GM12878 (cell line): ENCODE results near the gene HLA-F. TPM values are rescaled to one million over a fixed set of nuclear protein-coding genes. Genes with fewer than 3 reads are reported as not detected.

Source experiments
- BHLHE40 ChIP-seq, 2 experiments: fragments of 450-650 bp in 1 of 2; IDR thresholded peaks; 2 replicates each; pipeline ENCODE4 v1.6.1; 2011 to 2017; ENCODE audit warnings: low read depth in 2 of 2, borderline replicate concordance in 1 of 2, improper control_type of control experiment in 1 of 2, low read length in 1 of 2, mild to moderate bottlenecking in 1 of 2
- BMI1 ChIP-seq: fragments of 450-650 bp; IDR thresholded peaks from 2 replicates; pipeline ENCODE4 v1.6.1; 2016; ENCODE audit warnings: mild to moderate bottlenecking, moderate library complexity, borderline replicate concordance
- CHD1 ChIP-seq: IDR thresholded peaks from 2 replicates; pipeline ENCODE4 v1.6.1; 2012; ENCODE audit warnings: low read depth, low read length, improper control_type of control experiment
- CREM ChIP-seq: IDR thresholded peaks from 2 replicates; pipeline ENCODE4 v1.6.1; 2014; ENCODE audit warnings: antibody characterized with exemption, low read depth
- E2F4 ChIP-seq: IDR thresholded peaks from 2 replicates; pipeline ENCODE4 v1.6.1; 2012; ENCODE audit warnings: low read depth, low read length, improper control_type of control experiment
- FOXM1 ChIP-seq: IDR thresholded peaks from 2 replicates; pipeline ENCODE4 v1.6.1; 2012; ENCODE audit warnings: low read depth, mild to moderate bottlenecking, inconsistent platforms, low read length, moderate library complexity
- MEF2B ChIP-seq: fragments of 450-650 bp; IDR thresholded peaks from 2 replicates; pipeline ENCODE4 v1.6.1; 2018; ENCODE audit warnings: mild to moderate bottlenecking, moderate library complexity; ENCODE audit not compliant: partially characterized antibody, poor library complexity, severe bottlenecking
- MXI1 ChIP-seq: fragments of 150-350 bp; IDR thresholded peaks from 2 replicates; pipeline ENCODE4 v1.6.1; 2011; ENCODE audit warnings: low read depth, mild to moderate bottlenecking, inconsistent platforms, low read length, improper control_type of control experiment
- NFYA ChIP-seq: IDR thresholded peaks from 2 replicates; pipeline ENCODE4 v1.6.1; 2011; ENCODE audit warnings: low read depth, mild to moderate bottlenecking, low read length, improper control_type of control experiment, borderline replicate concordance
- NKRF ChIP-seq: fragments of 450-650 bp; conservative IDR thresholded peaks from 2 replicates; pipeline ENCODE4 v1.6.1; 2017; ENCODE audit warnings: mild to moderate bottlenecking, moderate library complexity
- NR2C1 ChIP-seq: fragments of 450-650 bp; IDR thresholded peaks from 2 replicates; pipeline ENCODE4 v1.6.1; 2017; ENCODE audit warnings: antibody characterized with exemption, mild to moderate bottlenecking, moderate library complexity
- NR2F1 ChIP-seq: fragments of 450-650 bp; conservative IDR thresholded peaks from 2 replicates; pipeline ENCODE4 v1.6.1; 2017; ENCODE audit warnings: mild to moderate bottlenecking
- PRDM15 ChIP-seq: fragments of 450-650 bp; formaldehyde crosslinking; IDR thresholded peaks from 2 replicates; pipeline ENCODE4 v1.4.0; 2020; ENCODE audit warnings: mild to moderate bottlenecking, moderate library complexity
- RAD51 ChIP-seq: fragments of 450-650 bp; IDR thresholded peaks from 2 replicates; pipeline ENCODE4 v1.6.1; 2016; ENCODE audit warnings: moderate library complexity, mild to moderate bottlenecking, inconsistent platforms
- SMAD1 ChIP-seq: fragments of 450-650 bp; IDR thresholded peaks from 2 replicates; pipeline ENCODE4 v1.6.1; 2018; ENCODE audit warnings: mild to moderate bottlenecking, low read depth; ENCODE audit not compliant: partially characterized antibody
- STAT1 ChIP-seq: fragments of 450-650 bp; conservative IDR thresholded peaks from 2 replicates; pipeline ENCODE4 v1.6.1; 2014; ENCODE audit warnings: antibody characterized with exemption, mild to moderate bottlenecking
- TCF7 ChIP-seq: IDR thresholded peaks from 2 replicates; pipeline ENCODE4 v1.6.1; 2014; ENCODE audit warnings: antibody characterized with exemption, borderline replicate concordance
- YBX1 ChIP-seq: fragments of 450-650 bp; IDR thresholded peaks from 2 replicates; pipeline ENCODE4 v1.6.1; 2016; ENCODE audit warnings: antibody characterized with exemption
- polyA plus RNA-seq, 11 experiments: library from polyadenylated mRNA; depleted of rRNA in 4 of 11; unstranded in 6 of 11; stranded (reverse) in 5 of 11; fragments of >200 nt; fragmentation: Nextera tagmentation in 4 of 11; fragmentation: Illumina TruSeq in 1 of 11; extraction: Ambion mirVana in 4 of 11; extraction: Trizol in 1 of 11; gene quantifications; 1 replicate in 1 of 11; 2 replicates in 10 of 11; pipeline versions ENCODE4 v1.2.1 to v1.2.3, GENCODE V29; 2011 to 2016; ENCODE audit warnings: inconsistent platforms in 2 of 11, missing spikeins in 2 of 11, low read depth in 1 of 11
- total RNA-seq, 4 experiments: library from RNA; depleted of rRNA in 3 of 4; stranded (reverse); fragments of >200 nt in 3 of 4; fragmentation: Illumina TruSeq in 1 of 4; extraction: Trizol in 1 of 4; gene quantifications; 2 replicates each; pipeline versions ENCODE4 v1.2.1 to v1.2.3, GENCODE V29; 2013 to 2021
- TF ChIP-seq, protein P1 (sequence below): IDR thresholded peaks from 2 replicates; pipeline ENCODE4 v1.6.1; 2012; ENCODE audit warnings: mild to moderate bottlenecking, low read depth, low read length

HLA-F gene
- total and polyA plus RNA-seq, 10 of the 15 experiments (the other 5 are each of a cell fraction or from before 2014, with no cell fraction given): 30.1 to 342 (median 145) TPM

- 0 out of 2 replicates have a peak, but pooled peaks have one; percentile 36 for TF ChIP-seq MXI1
- TF ChIP-seq E2F4: 0 out of 2 replicates have a peak, but pooled peaks have one; percentile 40
- no peak for TF ChIP-seq YBX1
- TF ChIP-seq PRDM15 (CRISPR knock-in tag): no peak
- no peak for TF ChIP-seq BMI1
- TF ChIP-seq, protein P1, sequence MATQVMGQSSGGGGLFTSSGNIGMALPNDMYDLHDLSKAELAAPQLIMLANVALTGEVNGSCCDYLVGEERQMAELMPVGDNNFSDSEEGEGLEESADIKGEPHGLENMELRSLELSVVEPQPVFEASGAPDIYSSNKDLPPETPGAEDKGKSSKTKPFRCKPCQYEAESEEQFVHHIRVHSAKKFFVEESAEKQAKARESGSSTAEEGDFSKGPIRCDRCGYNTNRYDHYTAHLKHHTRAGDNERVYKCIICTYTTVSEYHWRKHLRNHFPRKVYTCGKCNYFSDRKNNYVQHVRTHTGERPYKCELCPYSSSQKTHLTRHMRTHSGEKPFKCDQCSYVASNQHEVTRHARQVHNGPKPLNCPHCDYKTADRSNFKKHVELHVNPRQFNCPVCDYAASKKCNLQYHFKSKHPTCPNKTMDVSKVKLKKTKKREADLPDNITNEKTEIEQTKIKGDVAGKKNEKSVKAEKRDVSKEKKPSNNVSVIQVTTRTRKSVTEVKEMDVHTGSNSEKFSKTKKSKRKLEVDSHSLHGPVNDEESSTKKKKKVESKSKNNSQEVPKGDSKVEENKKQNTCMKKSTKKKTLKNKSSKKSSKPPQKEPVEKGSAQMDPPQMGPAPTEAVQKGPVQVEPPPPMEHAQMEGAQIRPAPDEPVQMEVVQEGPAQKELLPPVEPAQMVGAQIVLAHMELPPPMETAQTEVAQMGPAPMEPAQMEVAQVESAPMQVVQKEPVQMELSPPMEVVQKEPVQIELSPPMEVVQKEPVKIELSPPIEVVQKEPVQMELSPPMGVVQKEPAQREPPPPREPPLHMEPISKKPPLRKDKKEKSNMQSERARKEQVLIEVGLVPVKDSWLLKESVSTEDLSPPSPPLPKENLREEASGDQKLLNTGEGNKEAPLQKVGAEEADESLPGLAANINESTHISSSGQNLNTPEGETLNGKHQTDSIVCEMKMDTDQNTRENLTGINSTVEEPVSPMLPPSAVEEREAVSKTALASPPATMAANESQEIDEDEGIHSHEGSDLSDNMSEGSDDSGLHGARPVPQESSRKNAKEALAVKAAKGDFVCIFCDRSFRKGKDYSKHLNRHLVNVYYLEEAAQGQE: no peak
- peak; percentile 49; the same call in 1 of the 2 replicates for TF ChIP-seq NR2F1
- no peak for TF ChIP-seq RAD51
- TF ChIP-seq MEF2B: peak; percentile 25
- no peak for TF ChIP-seq TCF7
- TF ChIP-seq STAT1: no peak
- TF ChIP-seq BHLHE40 (IDR thresholded peaks at IDR 0.05; ENCODE audit: borderline replicate concordance in 1 of 2, low read depth in 2 of 2, low read length in 1 of 2): peak; percentile 21 to 24; a peak in 1 of 4 replicates
- peak; percentile 91 for TF ChIP-seq CREM
- TF ChIP-seq FOXM1: 0 out of 2 replicates have a peak, but pooled peaks have one; percentile 21
- no peak for TF ChIP-seq CHD1
- TF ChIP-seq SMAD1: no peak
- TF ChIP-seq NKRF: peak; percentile 71
- no peak for TF ChIP-seq NFYA
- TF ChIP-seq NR2C1: peak; percentile 77
Observed at GRCh38 chr6:29752451-29753308, 29.4 kb downstream of the HLA-F start (continued).
